ENCODE data around the gene ACKR1.

The ACKR1 gene

DNA sequence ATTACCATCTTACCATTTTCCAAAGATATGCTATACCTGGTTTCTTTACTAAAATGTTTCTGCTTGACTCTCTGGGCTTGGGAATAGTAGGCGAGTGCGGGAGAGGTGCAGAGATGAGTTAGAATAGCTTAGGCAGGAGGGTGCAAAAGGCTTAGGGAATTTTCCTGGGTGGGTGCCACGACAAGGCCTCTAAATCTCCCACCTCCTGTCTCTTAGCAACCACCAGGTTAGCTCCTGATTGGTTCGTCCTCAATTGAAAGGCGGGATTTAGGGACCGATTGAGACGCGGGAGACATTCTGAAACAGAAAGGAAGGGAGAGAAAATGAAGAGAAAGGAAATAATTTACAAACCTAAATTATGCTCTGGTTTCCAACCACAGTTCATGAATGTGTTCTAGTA lies 3.1 kb downstream of the ACKR1 start:
- Histone ChIP-seq H3K4me2 (ENCODE audit: low read length) (no peak overlapping the region), H2AFZ (no peak overlapping the region), H3K4me1 (no peaks in the 10 kb centered on the region), H3K9ac (no peak overlapping the region), H3K79me2 (no peaks in the 10 kb centered on the region), H3K36me3 (ENCODE audit: control insufficient read depth, insufficient read depth, low read length) (no peaks in the 10 kb centered on the region), H3K27ac (no peak overlapping the region), H3K4me3 (ENCODE audit: low read depth, low read length) (no peak overlapping the region), H3K9me3 (ENCODE audit: control insufficient read depth, low read length) (no peaks in the 10 kb centered on the region), H3K27me3 (ENCODE audit: control insufficient read depth, insufficient read depth, low read length) (no peaks in the 10 kb centered on the region)
- TF ChIP-seq, protein P1, sequence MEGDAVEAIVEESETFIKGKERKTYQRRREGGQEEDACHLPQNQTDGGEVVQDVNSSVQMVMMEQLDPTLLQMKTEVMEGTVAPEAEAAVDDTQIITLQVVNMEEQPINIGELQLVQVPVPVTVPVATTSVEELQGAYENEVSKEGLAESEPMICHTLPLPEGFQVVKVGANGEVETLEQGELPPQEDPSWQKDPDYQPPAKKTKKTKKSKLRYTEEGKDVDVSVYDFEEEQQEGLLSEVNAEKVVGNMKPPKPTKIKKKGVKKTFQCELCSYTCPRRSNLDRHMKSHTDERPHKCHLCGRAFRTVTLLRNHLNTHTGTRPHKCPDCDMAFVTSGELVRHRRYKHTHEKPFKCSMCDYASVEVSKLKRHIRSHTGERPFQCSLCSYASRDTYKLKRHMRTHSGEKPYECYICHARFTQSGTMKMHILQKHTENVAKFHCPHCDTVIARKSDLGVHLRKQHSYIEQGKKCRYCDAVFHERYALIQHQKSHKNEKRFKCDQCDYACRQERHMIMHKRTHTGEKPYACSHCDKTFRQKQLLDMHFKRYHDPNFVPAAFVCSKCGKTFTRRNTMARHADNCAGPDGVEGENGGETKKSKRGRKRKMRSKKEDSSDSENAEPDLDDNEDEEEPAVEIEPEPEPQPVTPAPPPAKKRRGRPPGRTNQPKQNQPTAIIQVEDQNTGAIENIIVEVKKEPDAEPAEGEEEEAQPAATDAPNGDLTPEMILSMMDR (IDR thresholded peaks at IDR 0.05) = no peak

DNA sequence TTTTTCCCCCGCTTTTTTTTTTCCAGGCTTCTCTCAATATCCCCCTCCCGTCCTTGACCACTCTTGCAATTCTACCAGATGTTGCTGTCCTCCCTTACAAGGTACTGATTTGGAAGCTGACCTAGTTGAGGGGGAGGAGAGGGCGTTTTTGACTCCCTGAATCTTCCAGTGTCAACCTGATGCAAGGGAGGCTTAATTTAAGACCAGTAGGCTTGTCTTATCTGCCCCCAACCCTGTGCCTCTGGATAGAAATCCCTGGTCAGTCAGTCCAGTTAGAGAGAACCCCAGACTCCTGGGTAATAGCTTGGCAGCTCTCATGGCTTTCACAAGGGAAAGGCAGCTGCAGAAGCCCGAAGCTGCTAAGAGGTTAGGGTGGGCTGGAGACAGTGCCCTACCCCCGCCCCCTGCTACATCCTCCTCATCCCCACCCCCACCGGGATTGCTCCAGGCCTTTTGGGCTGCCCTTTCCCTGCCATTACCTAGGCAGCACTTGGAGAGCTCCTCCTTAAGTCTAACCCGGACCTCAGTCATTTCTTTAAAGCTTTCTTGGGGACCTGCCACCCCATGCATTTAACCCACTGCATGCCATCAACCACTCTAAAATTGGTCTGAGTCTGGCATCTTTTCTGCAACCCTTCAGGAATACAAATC lies 3.6 kb downstream of the ACKR1 start:
- TF ChIP-seq, protein P1 (IDR thresholded peaks at IDR 0.05) = no peak
- Histone ChIP-seq H3K27me3 (ENCODE audit: control insufficient read depth, insufficient read depth, low read length) (no peaks in the 10 kb centered on the region), H3K9me3 (ENCODE audit: control insufficient read depth, low read length) (no peaks in the 10 kb centered on the region), H2AFZ (no peak overlapping the region), H3K4me2 (ENCODE audit: low read length) (no peak overlapping the region), H3K4me1 (no peaks in the 10 kb centered on the region), H3K9ac (no peak overlapping the region), H3K36me3 (ENCODE audit: control insufficient read depth, insufficient read depth, low read length) (no peaks in the 10 kb centered on the region), H3K27ac (no peak overlapping the region), H3K4me3 (ENCODE audit: low read depth, low read length) (no peak overlapping the region), H3K79me2 (no peaks in the 10 kb centered on the region)

DNA sequence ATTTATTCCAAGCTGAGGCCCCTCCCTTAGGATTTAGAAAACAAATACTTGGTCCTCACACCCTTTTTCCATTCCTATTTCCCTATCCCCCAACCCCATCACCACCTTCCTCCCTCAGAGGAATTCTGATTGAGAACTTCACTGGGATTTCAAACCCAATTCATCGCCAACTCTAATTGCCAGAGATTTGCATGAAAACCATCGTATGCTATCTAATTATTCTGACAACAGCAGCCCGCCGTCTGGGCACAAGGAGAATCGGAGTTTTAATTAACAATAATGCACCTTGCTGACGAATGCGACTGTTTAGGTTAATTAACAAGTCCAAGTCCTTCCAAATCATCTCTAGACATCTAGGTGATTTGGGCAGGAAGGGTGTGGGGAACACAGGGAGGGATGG lies 4.4 kb downstream of the ACKR1 start:
- H3K9ac ChIP-seq = no peak overlapping the region
- no peaks in the 10 kb centered on the region for H3K27me3 ChIP-seq (ENCODE audit: control insufficient read depth, insufficient read depth, low read length)
- no peaks in the 10 kb centered on the region for H3K36me3 ChIP-seq (ENCODE audit: control insufficient read depth, insufficient read depth, low read length)
- H3K9me3 ChIP-seq (ENCODE audit: control insufficient read depth, low read length) = no peaks in the 10 kb centered on the region
- H3K27ac ChIP-seq = no peak overlapping the region
- no peak overlapping the region for H2AFZ ChIP-seq
- no peak overlapping the region for H3K4me3 ChIP-seq (ENCODE audit: low read depth, low read length)
- H3K4me1 ChIP-seq = no peaks in the 10 kb centered on the region
- no peaks in the 10 kb centered on the region for H3K79me2 ChIP-seq
- TF ChIP-seq, protein P1 (IDR thresholded peaks at IDR 0.05) = no peak
- no peak overlapping the region for H3K4me2 ChIP-seq (ENCODE audit: low read length)

DNA sequence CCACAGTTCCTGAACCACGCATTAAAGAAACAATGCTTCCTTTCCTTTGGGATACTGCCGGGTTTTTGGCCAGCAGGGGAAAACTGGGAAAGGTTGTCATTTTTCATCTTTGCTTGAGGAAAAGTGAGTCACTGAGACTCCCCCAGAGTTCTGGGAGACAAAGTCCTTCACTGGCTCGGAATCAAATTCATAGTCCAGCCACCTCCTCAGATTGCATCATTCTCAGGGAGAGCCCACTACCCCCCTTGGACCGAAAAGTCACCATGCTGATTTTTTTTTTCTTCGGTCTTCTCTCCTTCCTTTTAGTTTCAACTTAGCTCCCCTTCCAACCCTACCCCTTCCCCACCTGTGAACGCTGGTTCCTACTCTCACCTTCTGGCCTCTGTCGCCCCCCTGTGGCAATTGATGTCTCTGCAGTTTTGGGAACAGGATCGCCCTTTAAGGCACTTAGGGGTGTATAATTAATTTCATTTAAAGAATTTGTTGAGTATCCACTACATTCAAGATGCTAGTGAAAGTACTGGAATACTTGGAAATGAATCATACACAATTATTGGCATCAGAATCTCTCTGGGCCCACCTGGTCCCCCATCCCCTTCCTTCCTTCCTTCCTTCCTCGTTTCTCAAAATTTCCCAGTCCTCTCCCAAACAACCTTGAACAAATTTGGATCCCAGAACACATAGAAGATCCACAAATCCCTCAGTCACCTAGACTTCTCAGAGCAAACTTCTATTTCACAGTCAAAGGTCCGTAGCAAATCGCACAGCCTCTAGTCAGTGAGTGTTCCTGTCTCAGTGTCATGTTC lies 6.9 kb downstream of the ACKR1 start:
- no peak overlapping the region for H3K9ac ChIP-seq
- no peak overlapping the region for H3K4me2 ChIP-seq (ENCODE audit: low read length)
- no peaks in the 10 kb centered on the region for H3K27me3 ChIP-seq (ENCODE audit: control insufficient read depth, insufficient read depth, low read length)
- no peak overlapping the region for H3K27ac ChIP-seq
- TF ChIP-seq, protein P1 (IDR thresholded peaks at IDR 0.05) = peak; percentile 56
- no peak overlapping the region for H3K4me3 ChIP-seq (ENCODE audit: low read depth, low read length)
- no peaks in the 10 kb centered on the region for H3K4me1 ChIP-seq
- no peaks in the 10 kb centered on the region for H3K79me2 ChIP-seq
- H2AFZ ChIP-seq = no peak overlapping the region
- no peaks in the 10 kb centered on the region for H3K36me3 ChIP-seq (ENCODE audit: control insufficient read depth, insufficient read depth, low read length)
- no peaks in the 10 kb centered on the region for H3K9me3 ChIP-seq (ENCODE audit: control insufficient read depth, low read length)
